Epithelial cell of proximal tubule (primary cell): ENCODE data around the gene TCEANC. TPM values are rescaled to one million over a fixed set of nuclear protein-coding genes. Genes with fewer than 3 reads are reported as not detected.

Experiments
- DNase-seq: peaks from one replicate; pipeline ENCODE4 v3.0.0-alpha.2; 2011; ENCODE audit warnings: low read depth
- H3K4me3 ChIP-seq: 2 replicates; pipeline ENCODE4 v1.5.1; 2011; ENCODE audit warnings: low read depth, mild to moderate bottlenecking, low read length
- CTCF ChIP-seq: conservative IDR thresholded peaks from 2 replicates; pipeline ENCODE4 v1.5.1; 2012; ENCODE audit warnings: low read depth, mild to moderate bottlenecking, low read length
- total RNA-seq: library from RNA; depleted of rRNA; stranded (reverse); fragments of >200 nt; gene quantifications from 2 replicates; pipeline ENCODE4 v1.2.3, GENCODE V29; 2015

TCEANC gene
- total RNA-seq, 1 donor from 2014 or later: 0.12 TPM

- H3K4me3 ChIP-seq: no peak overlapping the region
- no peak for TF ChIP-seq CTCF
- DNase-seq: no peak
Observed at GRCh38 chrX:13703589-13703988, 50.6 kb downstream of the TCEANC start.

GRCh38 chrX:13711141-13711540 lies 58.2 kb downstream of the TCEANC start:
- DNase-seq: no peak
- no peak overlapping the region for H3K4me3 ChIP-seq
- no peak for TF ChIP-seq CTCF

Other genes with a start within 250 kb of the TCEANC start
- gene EGFL6, start 83.5 kb upstream of the TCEANC start, total RNA-seq: not detected in 2 replicates
- gene RAB9A, start 36.0 kb downstream of the TCEANC start, total RNA-seq: 33.6 and 39.6 TPM in 2 replicates
- gene TRAPPC2, start 81.5 kb downstream of the TCEANC start, total RNA-seq: 6.4 and 10.3 TPM in 2 replicates
- 8.4 and 10.8 TPM in 2 replicates for gene OFD1, start 81.6 kb downstream of the TCEANC start, total RNA-seq
- gene GPM6B, start 164.0 kb downstream of the TCEANC start, total RNA-seq: 1.5 and 3.6 TPM in 2 replicates